Right lobe of liver (tissue), 4 donors: ENCODE results near the gene GLT8D2.

Experiments used
- CTCF ChIP-seq, 4 donors: fragments of 200-600 bp in 3 of 4; fragments of 450-650 bp in 1 of 4; IDR thresholded peaks; one replicate each; pipeline versions ENCODE4 v1.5.1 to v1.8.0; 2016 to 2022; ENCODE audit warnings: antibody characterized with exemption in 4 of 4, mild to moderate bottlenecking in 2 of 4
- POLR2A ChIP-seq: fragments of 450-650 bp; IDR thresholded peaks from one replicate; pipeline ENCODE4 v1.6.1; 2017; ENCODE audit warnings: antibody characterized with exemption, mild to moderate bottlenecking
- donor health status: DM: no; HTN: no; CAD: no.
- donor health status: DM: no; HTN: no; CAD: no.
- donor health status: DM: no; HTN: yes; CAD: no.

GRCh38 chr12:104090685-104091084, 40.7 kb upstream of the GLT8D2 start:
- TF ChIP-seq CTCF (IDR thresholded peaks at IDR 0.05), result no peak
- TF ChIP-seq POLR2A, result no peak
